Progenitor cell of endocrine pancreas (in vitro differentiated cells): ENCODE results near the gene CRYL1. TPM values are rescaled to one million over a fixed set of nuclear protein-coding genes. Genes with fewer than 3 reads are reported as not detected.

Source experiments
- DNase-seq: peaks from one replicate; pipeline ENCODE4 v3.0.0; 2021; ENCODE audit warnings: low spot score; ENCODE audit not compliant: unreplicated experiment
- H3K27ac Mint-ChIP-seq: 2 replicates; pipeline ENCODE4 v1.8.0; 2021; ENCODE audit warnings: mild to moderate bottlenecking, moderate library complexity, mixed read lengths
- H3K27me3 Mint-ChIP-seq: 2 replicates; pipeline ENCODE4 v1.8.0; 2021; ENCODE audit warnings: mixed read lengths
- H3K36me3 Mint-ChIP-seq: 2 replicates; pipeline ENCODE4 v1.8.0; 2022; ENCODE audit warnings: mixed read lengths; ENCODE audit not compliant: insufficient read depth
- H3K4me1 Mint-ChIP-seq: 2 replicates; pipeline ENCODE4 v1.8.0; 2021; ENCODE audit warnings: low read depth, mixed read lengths
- H3K4me3 Mint-ChIP-seq: 2 replicates; pipeline ENCODE4 v1.8.0; 2021; ENCODE audit warnings: low read depth, mild to moderate bottlenecking, moderate library complexity, mixed read lengths
- H3K9me3 Mint-ChIP-seq: 2 replicates; pipeline ENCODE4 v1.8.0; 2021; ENCODE audit warnings: low read depth, mixed read lengths
- CTCF ChIP-seq: fragments of 200-600 bp; sonication (generic); IDR thresholded peaks from one replicate; pipeline ENCODE4 v1.5.0; 2021; ENCODE audit warnings: antibody characterized with exemption, mild to moderate bottlenecking; ENCODE audit not compliant: unreplicated experiment
- total RNA-seq: library from RNA; stranded (reverse); gene quantifications from 2 replicates; pipeline ENCODE4 v1.2.1, GENCODE V29; 2021

Gene CRYL1
- total RNA-seq, 1 donor from 2014 or later, result 11.7 TPM

GRCh38 chr13:20546556-20546955 is 20.9 kb upstream of the CRYL1 start:
- H3K36me3 Mint-ChIP-seq, result no peaks in the 10 kb centered on the region
- H3K9me3 Mint-ChIP-seq, result no peaks in the 10 kb centered on the region
- H3K27me3 Mint-ChIP-seq, result no peaks in the 10 kb centered on the region
- H3K27ac Mint-ChIP-seq, result no peak overlapping the region
- no peak for DNase-seq
- peaks cover 5% of the 10 kb centered on the region for H3K4me1 Mint-ChIP-seq
- no peak overlapping the region for H3K4me3 Mint-ChIP-seq
- TF ChIP-seq CTCF, result no peak

GRCh38 chr13:20544201-20544923 is 18.7 kb upstream of the CRYL1 start:
- Mint-ChIP-seq H3K36me3 (no peaks in the 10 kb centered on the region), H3K4me3 (no peak overlapping the region), H3K9me3 (no peaks in the 10 kb centered on the region), H3K27ac (no peak overlapping the region), H3K27me3 (no peaks in the 10 kb centered on the region), H3K4me1 (peaks cover 5% of the 10 kb centered on the region)
- no peak for TF ChIP-seq CTCF
- no peak for DNase-seq

- no peak for DNase-seq
- no peak for TF ChIP-seq CTCF
- H3K4me1 Mint-ChIP-seq, result no peaks in the 10 kb centered on the region
- peaks cover 25% of the 10 kb centered on the region for H3K9me3 Mint-ChIP-seq
- no peaks in the 10 kb centered on the region for H3K27me3 Mint-ChIP-seq
- H3K27ac Mint-ChIP-seq, result no peak overlapping the region
- peaks cover 7% of the 10 kb centered on the region for H3K36me3 Mint-ChIP-seq
- H3K4me3 Mint-ChIP-seq, result no peak overlapping the region
Observed at GRCh38 chr13:20536992-20537391, 11.3 kb upstream of the CRYL1 start.

- H3K4me3 Mint-ChIP-seq, result no peak overlapping the region
- peaks cover 7% of the 10 kb centered on the region for H3K36me3 Mint-ChIP-seq
- H3K27ac Mint-ChIP-seq, result no peak overlapping the region
- H3K9me3 Mint-ChIP-seq, result peaks cover 25% of the 10 kb centered on the region
- no peak for DNase-seq
- no peaks in the 10 kb centered on the region for H3K4me1 Mint-ChIP-seq
- H3K27me3 Mint-ChIP-seq, result peaks cover 2% of the 10 kb centered on the region
- no peak for TF ChIP-seq CTCF
Observed at GRCh38 chr13:20534038-20534608, 8.5 kb upstream of the CRYL1 start.

GRCh38 chr13:20528452-20528851 is 2.8 kb upstream of the CRYL1 start:
- peaks cover 27% of the 10 kb centered on the region for H3K27me3 Mint-ChIP-seq
- TF ChIP-seq CTCF, result no peak
- no peak overlapping the region for H3K27ac Mint-ChIP-seq
- H3K36me3 Mint-ChIP-seq, result peaks cover 1% of the 10 kb centered on the region
- peaks cover 2% of the 10 kb centered on the region for H3K4me1 Mint-ChIP-seq
- no peak for DNase-seq
- no peak overlapping the region for H3K4me3 Mint-ChIP-seq
- H3K9me3 Mint-ChIP-seq, result peaks cover 3% of the 10 kb centered on the region
